ENCODE data around the gene CHN1. TPM values are rescaled to one million over a fixed set of nuclear protein-coding genes. Genes with fewer than 3 reads are reported as not detected.

The CHN1 gene
- total and polyA plus RNA-seq, 2 of the 8 experiments (the other 6 are each of a cell fraction or from before 2014, with no cell fraction given) = 54.0 to 65.7 TPM

GRCh38 chr2:174881678-174882077 is 123.5 kb downstream of the CHN1 start:
- Histone ChIP-seq H4K91ac (replicated peaks; ENCODE audit: insufficient read length, low read length) (no peak overlapping the region), H3K23ac (ENCODE audit: insufficient read length) (no peak overlapping the region), H2AFZ (ENCODE audit: low read length) (no peak overlapping the region), H3K9me3 (ENCODE audit: insufficient read depth in 2 of 2, low read depth in 1 of 2, low read length in 1 of 2) (no peaks in the 10 kb centered on the region), H3K4me3 (ENCODE audit: extremely low read depth in 1 of 4, insufficient read depth in 2 of 4, low read depth in 3 of 4, low read length in 4 of 4) (no peak overlapping the region), H3K4me1 (replicated peaks in 1 of 4; ENCODE audit: control insufficient read depth in 3 of 4, insufficient read depth in 4 of 4, low read length in 3 of 4) (peaks cover 0 to 10% (median 5%) of the 10 kb centered on the region in 4 experiments; a peak in 2 of 7 replicates), H2BK15ac (ENCODE audit: low read length) (no peak overlapping the region), H3K18ac (ENCODE audit: extremely low read depth, low read length) (no peak overlapping the region), H3K79me1 (ENCODE audit: low read depth, low read length) (no peaks in the 10 kb centered on the region), H3K4me2 (ENCODE audit: insufficient read depth in 1 of 2, low read depth in 2 of 2, low read length in 2 of 2) (no peak overlapping the region), H2BK5ac (ENCODE audit: low read depth, low read length) (no peak overlapping the region), H2BK120ac (replicated peaks; ENCODE audit: low read depth, low read length) (no peak overlapping the region), H3K9ac (replicated peaks in 1 of 4; ENCODE audit: extremely low read depth in 1 of 4, low read depth in 3 of 4, low read length in 3 of 4) (no peak overlapping the region), H3K14ac (ENCODE audit: insufficient read length) (no peak overlapping the region), H4K20me1 (replicated peaks in 1 of 2; ENCODE audit: control insufficient read depth in 1 of 2, insufficient read depth in 2 of 2, low read length in 2 of 2) (no peaks in the 10 kb centered on the region), H2AK5ac (ENCODE audit: low read depth, low read length) (no peak overlapping the region), H3K56ac (replicated peaks; ENCODE audit: insufficient read length, low read depth, low read length) (no peak overlapping the region), H3K4ac (replicated peaks; ENCODE audit: insufficient read length, low read depth, low read length) (no peak overlapping the region), H3K23me2 (ENCODE audit: low read depth, low read length) (no peaks in the 10 kb centered on the region), H4K5ac (ENCODE audit: insufficient read length, low read depth, low read length) (no peak overlapping the region), H4K8ac (ENCODE audit: extremely low read depth, insufficient read depth, low read length) (no peak overlapping the region), H3K27ac (ENCODE audit: low read depth, low read length) (peak overlapping the region; percentile 5; the same call in 1 of the 2 replicates), H2BK12ac (ENCODE audit: low read depth, low read length) (no peak overlapping the region), H3K27me3 (replicated peaks in 1 of 4; ENCODE audit: control insufficient read depth in 3 of 4, extremely low read depth in 1 of 4, insufficient read depth in 3 of 4, low read length in 3 of 4) (no peaks in the 10 kb centered on the region), H3K79me2 (ENCODE audit: control insufficient read depth in 1 of 2, insufficient read depth in 2 of 2, low read length in 2 of 2) (no peaks in the 10 kb centered on the region), H3K36me3 (ENCODE audit: control insufficient read depth in 2 of 4, insufficient read depth in 4 of 4, low read length in 3 of 4) (no peaks in the 10 kb centered on the region; a peak in 1 of 8 replicates), H2BK20ac (ENCODE audit: low read length) (no peak overlapping the region)
- no peak for DNase-seq (ENCODE audit: low read depth in 1 of 2, low spot score in 2 of 2)
- WGBS, 2 experiments (ENCODE audit: extremely low coverage in 1 of 2, insufficient coverage in 1 of 2, insufficient read length in 1 of 2, insufficient replicate concordance in 2 of 2, low coverage in 1 of 2, low lambda C conversion rate in 2 of 2, missing lambda C conversion rate in 1 of 2) = 45% methylated on average over 2 of the region's 2 CpGs; no CpG with 5 or more reads in 1 of the 2 experiments
- peak; percentile 65 for FAIRE-seq
- ChIA-PET POLR2A (ENCODE audit: partially characterized antibody) (interaction anchor here (1.4 kb wide), 1 partner anchor 25 kb away, joined by 3 read pairs; no protein-coding TSS in a partner anchor), CTCF (ENCODE audit: partially characterized antibody) (interaction anchor here (1.1 to 1.6 kb wide), 9 partner anchors 8 to 184 kb away, joined by 3 to 4 read pairs (median 4); no protein-coding TSS in a partner anchor)
- TF ChIP-seq ZNF274 (IDR thresholded peaks at IDR 0.05; ENCODE audit: borderline replicate concordance, extremely low read depth, low read length) (no peak), TEAD4 (IDR thresholded peaks at IDR 0.05; ENCODE audit: low read depth, low read length) (no peak), CEBPB (IDR thresholded peaks at IDR 0.05; ENCODE audit: low read depth, low read length) (no peak)

Measured in H1 (cell line).